Chondrocyte (in vitro differentiated cells): ENCODE data around the gene IL5. TPM values are rescaled to one million over a fixed set of nuclear protein-coding genes. Genes with fewer than 3 reads are reported as not detected.

ENCODE experiments used
- DNase-seq: peaks from one replicate; pipeline ENCODE4 v3.0.0; 2021; ENCODE audit warnings: mixed read lengths, low spot score
- H3K27ac Mint-ChIP-seq: one replicate; pipeline ENCODE4 v1.8.0; 2021; ENCODE audit warnings: mild to moderate bottlenecking, moderate library complexity, mixed read lengths; ENCODE audit not compliant: unreplicated experiment
- H3K27me3 Mint-ChIP-seq: 2 replicates; pipeline ENCODE4 v1.8.0; 2021; ENCODE audit warnings: low read depth, mixed read lengths
- H3K36me3 Mint-ChIP-seq: 2 replicates; pipeline ENCODE4 v1.8.0; 2021; ENCODE audit warnings: low read depth, mixed read lengths
- H3K4me1 Mint-ChIP-seq: 2 replicates; pipeline ENCODE4 v1.8.0; 2021; ENCODE audit warnings: low read depth, mild to moderate bottlenecking, mixed read lengths
- H3K4me3 Mint-ChIP-seq: one replicate; pipeline ENCODE4 v1.8.0; 2021; ENCODE audit warnings: mild to moderate bottlenecking, moderate library complexity, mixed read lengths; ENCODE audit not compliant: unreplicated experiment
- H3K9me3 Mint-ChIP-seq: 2 replicates; pipeline ENCODE4 v1.8.0; 2021; ENCODE audit warnings: low read depth, mixed read lengths
- total RNA-seq: library from RNA; stranded (reverse); gene quantifications from 3 replicates; pipeline ENCODE4 v1.2.1, GENCODE V29; 2021
- TF ChIP-seq, protein P1 (sequence below): fragments of 200-600 bp; sonication (generic); IDR thresholded peaks from 2 replicates; pipeline ENCODE4 v1.5.0; 2021; ENCODE audit warnings: antibody characterized with exemption, mild to moderate bottlenecking, moderate library complexity

Gene IL5
- total RNA-seq, 1 donor from 2014 or later, result not detected

DNA sequence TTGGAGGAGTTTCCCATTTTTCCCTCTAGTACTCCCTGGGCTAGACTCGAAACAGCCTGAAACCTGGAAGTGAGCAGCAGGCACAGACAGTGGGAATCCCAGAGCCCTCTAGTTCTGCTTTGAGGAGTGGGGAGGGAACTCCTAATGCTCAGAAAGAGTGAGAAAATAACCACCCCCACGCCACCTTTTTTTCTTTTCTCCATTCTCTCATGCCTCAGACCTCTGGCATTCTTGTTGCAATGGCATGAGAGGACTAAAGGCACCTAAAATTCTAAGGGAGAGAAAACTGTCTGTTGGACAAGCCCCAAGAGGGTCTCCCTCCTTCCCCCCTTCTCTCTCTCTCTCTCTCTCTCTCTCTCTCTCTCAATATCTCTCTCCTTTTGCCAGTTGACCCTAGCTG lies 37.7 kb downstream of the IL5 start:
- Mint-ChIP-seq H3K27me3 (no peaks in the 10 kb centered on the region), H3K4me3 (no peak overlapping the region), H3K4me1 (peaks cover 31% of the 10 kb centered on the region), H3K36me3 (peaks cover 4% of the 10 kb centered on the region), H3K9me3 (peaks cover 11% of the 10 kb centered on the region), H3K27ac (peak overlapping the region; percentile 92)
- TF ChIP-seq, protein P1, sequence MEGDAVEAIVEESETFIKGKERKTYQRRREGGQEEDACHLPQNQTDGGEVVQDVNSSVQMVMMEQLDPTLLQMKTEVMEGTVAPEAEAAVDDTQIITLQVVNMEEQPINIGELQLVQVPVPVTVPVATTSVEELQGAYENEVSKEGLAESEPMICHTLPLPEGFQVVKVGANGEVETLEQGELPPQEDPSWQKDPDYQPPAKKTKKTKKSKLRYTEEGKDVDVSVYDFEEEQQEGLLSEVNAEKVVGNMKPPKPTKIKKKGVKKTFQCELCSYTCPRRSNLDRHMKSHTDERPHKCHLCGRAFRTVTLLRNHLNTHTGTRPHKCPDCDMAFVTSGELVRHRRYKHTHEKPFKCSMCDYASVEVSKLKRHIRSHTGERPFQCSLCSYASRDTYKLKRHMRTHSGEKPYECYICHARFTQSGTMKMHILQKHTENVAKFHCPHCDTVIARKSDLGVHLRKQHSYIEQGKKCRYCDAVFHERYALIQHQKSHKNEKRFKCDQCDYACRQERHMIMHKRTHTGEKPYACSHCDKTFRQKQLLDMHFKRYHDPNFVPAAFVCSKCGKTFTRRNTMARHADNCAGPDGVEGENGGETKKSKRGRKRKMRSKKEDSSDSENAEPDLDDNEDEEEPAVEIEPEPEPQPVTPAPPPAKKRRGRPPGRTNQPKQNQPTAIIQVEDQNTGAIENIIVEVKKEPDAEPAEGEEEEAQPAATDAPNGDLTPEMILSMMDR, result no peak
- no peak for DNase-seq

GRCh38 chr5:132504746-132505145 lies 38.6 kb downstream of the IL5 start:
- H3K4me1 Mint-ChIP-seq, result peaks cover 26% of the 10 kb centered on the region
- no peak overlapping the region for H3K4me3 Mint-ChIP-seq
- peaks cover 2% of the 10 kb centered on the region for H3K9me3 Mint-ChIP-seq
- DNase-seq, result no peak
- no peaks in the 10 kb centered on the region for H3K27me3 Mint-ChIP-seq
- peaks cover 2% of the 10 kb centered on the region for H3K36me3 Mint-ChIP-seq
- TF ChIP-seq, protein P1, result no peak
- no peak overlapping the region for H3K27ac Mint-ChIP-seq

DNA sequence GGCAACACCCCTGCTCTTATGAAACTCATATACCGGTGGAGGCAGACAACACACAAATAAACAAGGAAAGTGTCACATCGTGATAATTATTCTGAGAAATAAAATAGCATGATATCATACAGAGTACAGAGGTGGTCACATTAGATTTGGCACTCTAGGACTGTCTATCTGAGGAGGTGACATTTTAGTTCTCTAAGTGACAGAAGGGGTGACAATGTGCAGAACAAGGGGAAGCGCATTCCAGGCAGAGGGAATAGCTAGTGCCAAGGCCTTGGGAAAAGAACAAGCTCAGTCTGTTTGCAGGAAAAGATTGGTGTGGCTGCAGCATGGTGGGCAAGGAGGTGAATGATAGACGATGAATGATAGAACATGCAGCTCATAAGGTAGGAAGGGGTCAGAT lies 40.1 kb downstream of the IL5 start:
- H3K4me3 Mint-ChIP-seq, result no peak overlapping the region
- TF ChIP-seq, protein P1, result no peak
- DNase-seq, result no peak
- H3K27ac Mint-ChIP-seq, result no peak overlapping the region
- H3K9me3 Mint-ChIP-seq, result no peaks in the 10 kb centered on the region
- H3K27me3 Mint-ChIP-seq, result no peaks in the 10 kb centered on the region
- no peaks in the 10 kb centered on the region for H3K36me3 Mint-ChIP-seq
- H3K4me1 Mint-ChIP-seq, result peaks cover 31% of the 10 kb centered on the region

- Mint-ChIP-seq H3K9me3 (no peaks in the 10 kb centered on the region), H3K27ac (peak overlapping the region; percentile 49), H3K36me3 (no peaks in the 10 kb centered on the region), H3K4me3 (no peak overlapping the region), H3K27me3 (no peaks in the 10 kb centered on the region), H3K4me1 (peaks cover 41% of the 10 kb centered on the region)
- TF ChIP-seq, protein P1, result no peak
- DNase-seq, result no peak
Observed at GRCh38 chr5:132501961-132502931, 41.1 kb downstream of the IL5 start.

DNA sequence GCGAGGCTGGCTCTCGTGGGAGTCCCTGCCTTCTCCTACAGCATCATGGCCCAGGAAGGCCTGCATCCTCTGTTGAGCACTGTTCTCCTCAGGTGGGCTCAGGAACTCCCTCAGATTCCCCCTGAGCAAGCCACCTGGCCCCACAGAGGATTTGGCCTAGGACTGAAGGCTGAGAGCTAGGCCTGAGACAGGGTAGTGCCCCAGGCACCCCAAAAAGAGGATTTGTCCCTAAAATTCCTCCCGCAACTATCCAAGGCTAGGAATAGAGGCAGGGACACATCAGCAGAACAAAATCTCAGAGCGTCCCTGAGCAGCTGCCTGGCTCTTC lies 41.7 kb downstream of the IL5 start:
- TF ChIP-seq, protein P1, result no peak
- DNase-seq, result no peak
- H3K36me3 Mint-ChIP-seq, result no peaks in the 10 kb centered on the region
- no peak overlapping the region for H3K27ac Mint-ChIP-seq
- H3K4me3 Mint-ChIP-seq, result no peak overlapping the region
- H3K4me1 Mint-ChIP-seq, result peaks cover 44% of the 10 kb centered on the region
- no peaks in the 10 kb centered on the region for H3K9me3 Mint-ChIP-seq
- H3K27me3 Mint-ChIP-seq, result no peaks in the 10 kb centered on the region
